HG02678 (cell line): Measurements from ENCODE around the gene F2.
"Not testable (repeated sequence)": the region's sequence is repeated elsewhere in the genome, so short reads cannot be mapped to it uniquely, and the experiment has no call there.

Experiments used
- ATAC-seq: cut with Tn5 transposase; IDR thresholded peaks from one replicate; pipeline ENCODE4 v1.9.1; 2021; ENCODE audit warnings: mild to moderate bottlenecking, moderate library complexity; ENCODE audit not compliant: unreplicated experiment

The F2 gene

DNA sequence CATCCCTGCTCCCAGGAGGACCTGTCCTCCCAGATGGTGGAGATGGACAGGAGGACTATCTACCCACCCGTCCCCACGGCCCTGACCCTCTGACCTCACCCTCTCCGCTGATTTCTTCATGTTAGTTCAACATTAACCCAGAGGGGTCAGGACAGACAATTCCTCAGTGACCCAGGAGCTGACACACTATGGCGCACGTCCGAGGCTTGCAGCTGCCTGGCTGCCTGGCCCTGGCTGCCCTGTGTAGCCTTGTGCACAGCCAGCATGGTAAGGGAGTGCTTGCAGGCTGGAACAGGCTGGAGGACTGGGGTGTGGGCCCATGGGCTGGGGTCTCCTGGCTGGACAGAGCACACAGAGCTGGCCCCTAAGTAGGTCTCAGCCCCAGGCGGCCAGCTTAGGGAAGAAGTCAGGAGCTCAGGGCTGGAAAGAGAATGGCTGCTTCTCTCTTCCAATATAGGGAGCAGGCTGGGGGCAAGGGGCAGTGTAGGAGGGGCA lies at the start of gene F2:
Gene F2 (plus strand): TSS at position 166 of the 495 bp plus-strand sequence. CDS start 23 bp downstream, at position 189.
- ATAC-seq: no peak

DNA sequence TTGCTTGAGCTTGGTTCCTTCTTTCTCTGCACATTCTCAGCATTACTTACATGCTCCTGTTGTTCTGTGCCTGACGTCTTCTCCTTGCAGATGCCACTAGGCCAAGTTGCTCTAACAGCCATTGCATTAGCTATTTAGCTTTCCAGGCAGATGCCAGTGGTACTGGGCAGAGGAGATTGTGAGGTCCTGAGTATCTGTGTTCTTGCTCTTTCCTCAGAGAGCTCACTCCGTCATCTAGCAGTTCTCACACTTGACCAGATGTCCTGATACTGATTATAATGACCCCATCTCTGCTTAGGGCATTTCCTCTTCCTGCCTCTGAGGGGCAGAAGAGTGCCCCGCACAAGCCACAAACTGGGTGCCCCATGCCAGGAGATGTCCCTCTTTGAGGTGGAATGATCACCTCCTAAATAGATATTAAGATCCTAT lies 49.3 kb upstream of the F2 start:
- no peak for ATAC-seq

DNA sequence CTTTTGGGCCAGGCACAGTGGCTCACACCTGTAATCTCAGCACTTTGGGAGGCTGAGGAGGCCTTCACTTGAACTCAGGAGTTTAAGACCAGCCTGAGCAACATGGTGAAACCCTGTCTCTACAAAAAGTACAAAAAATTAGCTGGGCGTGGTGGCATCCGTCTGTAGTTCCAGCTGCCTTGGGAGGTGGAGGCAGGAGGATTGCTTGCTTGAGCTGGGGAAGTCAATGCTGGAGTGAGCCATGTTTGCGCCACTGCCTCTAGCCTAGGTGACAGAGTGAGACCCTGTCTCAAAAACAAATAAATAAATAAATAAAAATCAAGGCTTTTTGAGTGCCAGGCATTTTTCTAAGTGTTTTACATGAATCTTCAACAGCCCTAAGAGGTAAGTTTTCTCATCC lies 48.5 kb upstream of the F2 start:
- not testable (repeated sequence) for ATAC-seq

DNA sequence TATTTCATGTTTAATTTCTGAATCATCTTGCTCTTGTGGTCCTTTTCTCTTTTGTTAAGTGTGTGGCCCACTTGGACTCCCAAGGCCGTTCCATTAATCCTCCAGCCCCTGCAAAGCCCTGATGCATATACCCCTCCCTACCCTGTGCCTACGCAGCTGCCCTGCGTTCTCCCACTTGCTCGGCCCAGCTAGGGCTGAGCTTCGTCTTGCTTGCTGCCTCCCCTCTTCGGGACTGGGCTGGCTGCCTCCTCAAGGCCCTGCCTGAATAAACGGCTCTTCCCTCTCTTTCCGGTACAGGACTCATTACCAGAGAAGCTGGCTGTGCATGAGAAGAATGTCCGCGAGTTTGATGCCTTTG lies 47.1 kb upstream of the F2 start:
- no peak for ATAC-seq

DNA sequence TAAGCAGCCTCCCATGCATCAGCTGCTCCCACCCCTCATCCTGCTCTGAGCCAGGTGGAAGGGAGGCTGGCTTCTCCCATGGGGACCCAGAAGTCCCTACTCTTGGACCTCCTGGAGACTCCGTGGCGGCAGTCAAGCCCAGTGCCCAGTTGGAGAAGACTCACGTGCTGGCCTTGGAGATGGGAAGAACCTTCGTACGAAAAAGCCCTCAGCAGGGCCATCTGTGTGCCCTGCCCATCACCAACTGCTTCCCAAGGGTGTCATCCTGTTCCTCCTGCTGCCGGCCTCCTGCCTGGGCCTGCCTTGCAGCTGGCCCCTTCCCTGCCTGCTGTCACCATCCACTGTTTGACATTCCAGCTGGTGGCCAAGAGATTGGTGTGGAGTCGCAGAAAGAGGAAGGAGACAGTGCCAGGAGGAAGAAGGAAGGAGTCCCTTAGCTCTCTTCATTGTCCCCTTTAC lies 46.6 kb upstream of the F2 start:
- no peak for ATAC-seq

DNA sequence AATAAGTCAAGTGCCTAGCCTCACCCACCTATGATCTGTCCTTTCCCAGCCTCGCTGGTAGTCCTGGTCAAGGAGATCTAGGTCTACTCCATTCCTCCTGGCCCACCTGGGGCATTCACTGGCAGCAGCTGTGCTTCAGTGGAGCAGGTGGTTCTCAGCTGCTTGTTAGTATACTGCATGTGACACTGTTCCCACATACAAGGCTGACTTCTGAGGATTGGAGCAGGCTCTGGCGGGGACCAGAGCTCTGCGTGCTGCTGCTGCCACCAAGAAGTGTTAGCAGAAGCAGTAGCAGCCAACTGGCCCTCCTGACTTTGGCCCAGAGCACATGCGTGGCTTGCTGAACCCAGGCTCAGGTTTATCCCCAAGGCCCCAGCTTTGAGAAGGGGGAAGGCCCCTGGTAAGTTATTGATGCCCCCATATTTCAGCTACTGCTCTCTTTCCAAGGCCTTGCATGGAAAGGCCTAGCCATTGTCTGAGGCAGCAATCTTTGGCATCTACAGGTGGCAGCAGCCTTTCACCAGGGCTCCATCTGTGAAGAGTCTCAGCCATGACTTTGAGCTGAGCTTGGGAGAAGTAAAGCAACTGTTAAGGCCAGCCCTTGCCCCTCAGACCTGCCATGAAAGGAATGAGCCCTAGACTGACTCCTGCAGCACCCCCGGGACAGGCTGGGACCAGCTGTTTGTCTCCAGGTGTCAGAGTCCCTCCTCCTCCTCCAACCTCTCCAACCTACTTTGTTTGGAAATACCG lies 45.1 kb upstream of the F2 start:
- no peak for ATAC-seq

DNA sequence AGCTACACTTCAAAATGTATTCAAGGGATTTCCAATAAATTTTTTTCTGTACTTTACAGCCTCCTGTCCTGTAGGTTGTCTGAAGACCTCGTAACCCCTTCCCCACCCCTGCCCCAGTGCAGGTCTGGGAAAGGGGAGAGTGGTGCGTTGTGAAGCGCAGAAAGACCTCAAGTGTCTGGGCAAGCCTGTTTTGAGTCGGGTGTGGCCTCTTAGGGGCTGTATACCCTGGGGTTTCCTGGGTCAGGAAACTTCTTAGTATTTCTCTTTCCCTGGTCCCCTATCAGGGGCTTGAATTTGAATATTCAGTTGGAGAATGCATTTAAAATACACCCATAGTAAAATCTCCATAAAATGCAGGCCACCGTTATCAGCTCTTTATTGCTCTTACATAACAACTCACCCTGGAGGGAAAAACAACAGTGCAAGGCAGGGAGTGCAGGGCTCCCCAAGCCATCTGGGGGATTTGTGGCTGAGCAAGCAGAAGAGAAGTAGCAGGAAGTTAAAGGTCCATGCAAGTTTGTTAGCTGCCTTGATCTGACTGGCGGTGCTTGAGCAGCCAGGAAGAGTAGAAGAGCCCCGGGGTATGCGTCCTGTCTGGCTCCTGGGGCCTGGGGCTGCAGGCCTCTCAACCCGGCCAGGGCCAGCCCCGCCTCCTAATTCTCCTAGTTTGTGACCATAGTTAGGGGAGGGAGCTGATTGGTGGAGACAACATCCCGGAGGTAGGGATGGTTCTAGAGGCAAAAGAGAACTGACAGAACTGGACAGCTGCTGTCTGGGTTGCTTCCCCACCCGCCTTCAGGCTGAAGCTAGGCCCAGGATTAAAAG lies 44.3 kb upstream of the F2 start:
- no peak for ATAC-seq

DNA sequence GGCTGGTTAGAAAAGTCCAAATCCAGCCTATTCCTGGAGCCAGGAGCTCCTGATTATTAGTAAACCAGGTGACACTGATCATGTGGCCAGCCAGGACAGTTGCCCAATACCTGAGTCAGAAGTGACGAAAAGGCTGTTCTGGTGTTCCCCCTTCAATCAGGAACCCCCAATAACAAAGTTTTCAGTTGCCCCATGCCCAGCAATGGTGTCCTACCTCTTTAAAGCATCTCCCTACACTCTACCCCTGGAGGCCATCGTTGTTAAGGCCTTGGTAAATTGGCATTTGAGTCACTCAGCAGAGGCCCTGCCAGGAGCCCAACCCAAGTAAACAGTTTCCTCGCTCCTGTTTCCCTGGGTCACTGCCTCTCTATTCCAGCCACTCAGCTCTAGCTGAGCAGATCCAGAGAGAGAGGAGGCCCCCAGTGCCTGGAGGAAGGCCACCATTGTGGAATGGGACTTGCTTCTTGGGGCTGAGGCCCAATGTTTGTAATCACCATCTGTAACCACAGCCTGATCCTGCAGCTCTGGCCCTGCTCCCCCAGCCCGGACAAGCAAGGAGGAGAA lies 43.6 kb upstream of the F2 start:
- no peak for ATAC-seq

DNA sequence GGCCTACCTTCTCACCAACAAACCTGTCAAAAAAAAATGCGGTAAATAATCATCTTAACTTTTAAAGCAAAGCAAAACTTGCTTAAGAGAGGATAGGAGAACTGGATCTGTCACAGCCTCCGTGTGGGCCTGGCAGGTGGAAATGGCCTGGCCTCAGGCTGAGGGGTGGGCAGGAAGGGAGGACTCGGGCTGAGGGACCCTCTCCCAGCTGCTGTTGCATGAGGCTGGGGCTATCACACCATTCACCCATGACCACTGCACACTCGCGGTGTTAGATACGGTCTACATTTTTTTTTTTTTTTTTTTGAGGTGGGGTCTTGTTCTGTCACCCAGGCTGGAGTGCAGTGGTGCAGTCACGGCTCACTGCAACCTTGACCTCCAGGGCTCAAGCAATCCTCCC lies 43.1 kb upstream of the F2 start:
- ATAC-seq: no peak

DNA sequence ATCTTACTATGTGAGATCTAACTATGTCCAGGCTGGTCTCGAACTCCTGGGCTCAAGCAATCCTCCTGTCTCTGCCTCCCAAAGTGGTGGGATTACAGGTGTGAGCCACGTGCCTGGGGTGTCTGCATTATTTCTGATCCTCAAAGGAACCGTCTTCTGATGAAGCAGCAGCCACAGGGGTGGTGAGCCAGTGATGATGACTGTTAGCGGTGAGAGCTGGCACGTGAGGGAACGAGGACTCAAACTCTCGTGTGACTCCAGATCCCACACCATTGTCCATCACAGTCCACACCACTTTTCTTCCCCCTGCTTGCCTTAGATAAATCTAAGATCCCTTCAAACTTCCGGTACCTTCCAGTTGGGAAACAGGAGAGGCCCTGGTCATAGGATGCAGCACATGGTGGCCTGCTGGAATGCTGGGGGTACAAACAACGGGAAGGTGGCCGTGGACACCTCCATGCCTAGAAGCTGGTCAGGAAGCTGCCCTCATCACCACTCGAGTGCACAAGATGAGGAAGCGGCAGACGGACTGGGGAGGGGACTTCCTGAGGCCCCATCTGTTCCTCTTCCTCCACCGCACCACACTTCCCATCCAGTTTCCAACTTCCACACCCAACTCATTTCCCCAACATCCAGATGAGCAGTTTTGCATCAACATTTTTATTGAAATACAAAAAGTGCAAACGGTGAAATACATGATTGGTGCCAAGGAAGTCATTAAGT lies 42.4 kb upstream of the F2 start:
- no peak for ATAC-seq

DNA sequence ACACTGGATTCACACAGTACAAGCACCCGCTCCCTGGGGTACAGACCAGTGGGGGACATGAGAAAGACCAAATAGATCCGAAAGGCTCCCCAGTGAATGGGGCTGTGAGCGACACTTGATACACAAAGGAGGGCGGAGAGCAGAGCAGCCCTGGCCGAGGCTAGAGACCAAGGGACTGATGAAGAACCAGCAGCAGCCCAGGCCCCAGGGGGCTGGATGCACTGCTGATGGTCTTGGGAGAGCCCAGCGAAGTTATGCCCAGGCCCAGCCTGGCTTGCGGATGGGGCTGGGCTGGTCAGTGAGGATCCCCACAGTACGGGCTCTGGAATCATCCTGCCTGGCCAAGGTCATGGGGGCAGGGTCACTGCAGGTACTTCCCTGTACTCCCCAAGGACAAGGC lies 41.8 kb upstream of the F2 start:
- no peak for ATAC-seq

DNA sequence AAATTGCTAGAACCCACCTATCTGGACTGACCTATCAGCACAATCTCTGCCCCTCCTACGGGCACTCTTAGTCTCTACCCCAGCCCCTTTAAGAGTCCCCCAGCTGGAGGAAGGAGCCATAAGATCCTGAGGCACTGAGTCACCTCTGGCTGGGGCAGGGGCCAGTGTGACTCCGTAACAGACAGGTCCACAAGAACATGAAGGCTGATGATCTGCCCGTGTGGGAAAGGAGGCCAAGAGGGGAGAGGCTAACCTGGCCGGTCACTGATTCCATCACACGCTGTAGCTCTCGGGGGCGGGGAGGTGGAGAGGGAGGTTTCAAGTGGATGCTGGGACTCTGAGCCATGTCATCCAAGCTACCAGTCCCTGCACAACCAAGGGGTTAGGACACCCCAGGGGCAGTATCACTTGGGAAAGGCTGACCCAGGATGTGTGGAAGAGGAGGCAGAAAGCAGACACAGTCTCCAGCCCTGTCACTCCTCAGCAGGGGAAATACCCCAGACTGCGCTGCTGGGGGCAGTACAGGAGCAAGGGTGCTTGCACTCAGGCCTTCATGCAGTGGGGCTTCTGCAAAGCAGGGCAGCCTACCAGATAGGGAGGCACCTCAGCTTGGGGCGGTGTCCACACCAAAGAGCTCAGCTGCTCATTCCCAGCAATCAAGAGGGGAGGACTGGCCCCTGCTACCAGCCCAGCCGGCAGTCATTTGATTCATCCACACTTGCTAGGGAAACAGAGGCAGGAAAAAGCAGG lies 40.8 kb upstream of the F2 start:
- ATAC-seq: no peak

DNA sequence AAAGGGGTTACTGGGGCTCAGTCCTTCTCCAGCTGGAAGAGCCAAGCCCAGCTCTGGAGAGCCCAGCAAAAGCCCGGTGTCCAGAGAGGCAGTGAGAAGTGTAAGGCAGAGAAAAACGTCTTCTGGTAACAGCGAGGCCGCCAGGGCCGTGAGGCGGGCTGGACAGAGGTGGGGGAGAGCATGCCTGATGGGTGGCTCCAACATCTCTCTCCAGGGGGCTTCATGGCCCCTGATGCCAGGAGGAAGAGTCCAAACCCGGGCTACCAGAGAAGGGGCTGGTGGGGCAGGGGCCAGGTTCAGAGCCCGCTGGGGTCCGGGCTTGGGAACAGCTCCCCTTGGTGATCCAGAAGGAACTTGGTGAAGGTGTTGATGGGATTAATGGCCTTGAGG lies 40.3 kb upstream of the F2 start:
- ATAC-seq: no peak

DNA sequence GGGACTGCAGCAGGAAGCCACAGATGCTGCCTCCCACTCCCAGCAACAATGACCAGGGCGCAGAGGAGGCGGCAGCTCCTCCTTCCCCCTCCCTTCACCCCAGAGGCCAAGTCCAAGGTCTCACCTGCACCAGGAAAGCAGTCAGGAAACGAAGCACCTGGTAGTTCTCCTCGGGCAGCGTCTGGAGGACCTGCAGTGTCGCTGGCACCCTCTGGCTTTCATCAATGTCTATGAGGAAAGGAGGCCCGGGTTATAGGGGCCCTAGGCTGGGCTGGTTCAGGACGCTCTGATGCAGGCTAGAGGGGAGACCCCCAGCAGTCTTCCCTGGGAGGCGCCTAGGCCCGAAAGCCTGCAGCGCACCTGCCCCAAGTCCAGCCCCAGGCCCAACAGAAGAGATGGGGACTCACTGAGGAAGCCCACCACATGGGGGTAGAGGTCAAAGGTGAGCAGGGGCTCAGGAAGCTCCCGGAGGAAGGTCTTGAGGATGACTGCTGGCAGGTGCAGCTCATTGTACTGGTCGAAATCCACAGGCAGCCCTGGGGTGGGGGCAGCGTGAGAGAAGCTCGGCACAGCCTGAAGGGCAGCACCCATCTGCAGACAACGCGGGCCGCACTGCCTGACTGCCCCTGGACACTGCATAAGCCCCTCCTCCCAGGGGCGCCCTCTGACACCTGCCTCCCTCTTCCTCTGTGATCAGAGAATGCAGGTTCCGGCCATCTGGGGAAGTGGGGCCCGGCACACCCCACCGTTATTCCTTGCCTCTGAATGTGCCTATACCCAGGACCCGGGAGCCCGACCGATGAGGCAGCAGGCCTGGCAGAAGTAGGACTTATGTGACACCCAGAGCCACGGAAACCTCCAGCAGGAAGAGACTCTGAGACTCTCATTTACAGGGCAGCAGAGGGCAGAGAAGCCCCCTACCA lies 39.5 kb upstream of the F2 start:
- ATAC-seq: no peak

DNA sequence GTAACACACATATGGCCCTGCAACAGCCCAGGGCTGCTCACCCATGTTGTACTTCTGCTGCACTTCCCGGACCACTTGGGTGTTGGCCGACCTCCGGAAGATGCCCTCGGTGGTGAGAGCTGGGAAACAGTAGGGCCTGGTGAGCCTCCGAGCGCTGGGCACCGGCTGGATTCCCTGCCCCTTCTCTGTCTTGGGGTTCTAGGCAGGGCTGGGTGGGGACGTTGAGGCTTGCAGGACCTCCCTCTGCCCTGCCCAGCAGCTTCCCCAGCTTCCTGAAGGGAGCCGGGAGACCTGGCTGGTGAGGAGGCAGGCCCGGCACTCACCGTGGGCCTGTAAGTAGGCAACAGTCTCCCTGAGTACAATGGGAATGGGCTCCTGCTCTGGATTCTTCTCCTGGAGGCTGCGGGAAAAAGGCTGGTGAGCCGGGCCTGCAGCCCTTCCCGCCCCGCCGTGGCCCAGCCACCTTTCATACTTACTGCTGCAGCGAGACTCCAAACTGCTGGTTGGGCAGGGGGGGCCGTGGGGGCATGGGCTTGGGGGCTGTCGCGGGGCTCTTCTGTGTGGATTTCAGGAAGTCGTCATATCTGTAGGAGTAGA lies 38.8 kb upstream of the F2 start:
- ATAC-seq: no peak

DNA sequence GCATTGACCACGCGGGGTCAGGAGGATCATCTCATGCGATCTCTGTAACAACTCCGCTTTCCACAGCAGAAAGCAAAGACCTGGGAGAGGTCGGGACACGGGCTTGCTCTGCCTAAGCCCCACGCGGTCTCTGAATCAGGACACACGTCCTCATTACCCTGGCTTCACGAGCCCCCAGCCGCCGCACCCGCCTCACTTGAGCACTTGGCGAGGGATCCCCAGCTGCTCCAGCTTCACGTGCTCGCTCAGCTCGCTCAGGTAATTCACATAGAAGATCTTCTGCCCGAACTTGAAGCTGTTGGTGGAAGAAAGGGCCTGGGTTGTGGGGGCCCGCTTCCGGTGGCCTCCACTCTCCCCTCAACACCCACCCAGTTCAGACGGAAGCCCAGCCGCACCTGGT lies 38.2 kb upstream of the F2 start:
- no peak for ATAC-seq

DNA sequence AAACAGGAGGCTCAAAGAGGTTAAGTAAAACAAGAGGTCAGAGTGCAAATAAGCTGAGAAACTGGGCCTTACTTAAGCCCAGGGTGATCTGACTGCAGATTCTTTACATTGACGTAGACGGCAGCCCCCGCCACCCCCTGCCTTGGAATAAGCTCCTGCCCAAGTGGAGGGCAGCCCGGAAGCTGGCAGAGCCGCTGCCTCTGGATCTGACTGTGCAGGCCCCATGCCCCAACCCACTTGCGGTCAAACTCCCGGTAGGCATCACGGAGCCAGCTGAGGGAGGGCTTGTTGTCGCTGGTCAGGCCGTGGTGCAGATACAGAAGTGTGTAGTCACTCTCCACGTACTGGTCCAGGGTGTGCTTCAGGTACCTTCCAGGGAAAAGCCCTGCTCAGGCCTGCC lies 37.2 kb upstream of the F2 start:
- no peak for ATAC-seq

DNA sequence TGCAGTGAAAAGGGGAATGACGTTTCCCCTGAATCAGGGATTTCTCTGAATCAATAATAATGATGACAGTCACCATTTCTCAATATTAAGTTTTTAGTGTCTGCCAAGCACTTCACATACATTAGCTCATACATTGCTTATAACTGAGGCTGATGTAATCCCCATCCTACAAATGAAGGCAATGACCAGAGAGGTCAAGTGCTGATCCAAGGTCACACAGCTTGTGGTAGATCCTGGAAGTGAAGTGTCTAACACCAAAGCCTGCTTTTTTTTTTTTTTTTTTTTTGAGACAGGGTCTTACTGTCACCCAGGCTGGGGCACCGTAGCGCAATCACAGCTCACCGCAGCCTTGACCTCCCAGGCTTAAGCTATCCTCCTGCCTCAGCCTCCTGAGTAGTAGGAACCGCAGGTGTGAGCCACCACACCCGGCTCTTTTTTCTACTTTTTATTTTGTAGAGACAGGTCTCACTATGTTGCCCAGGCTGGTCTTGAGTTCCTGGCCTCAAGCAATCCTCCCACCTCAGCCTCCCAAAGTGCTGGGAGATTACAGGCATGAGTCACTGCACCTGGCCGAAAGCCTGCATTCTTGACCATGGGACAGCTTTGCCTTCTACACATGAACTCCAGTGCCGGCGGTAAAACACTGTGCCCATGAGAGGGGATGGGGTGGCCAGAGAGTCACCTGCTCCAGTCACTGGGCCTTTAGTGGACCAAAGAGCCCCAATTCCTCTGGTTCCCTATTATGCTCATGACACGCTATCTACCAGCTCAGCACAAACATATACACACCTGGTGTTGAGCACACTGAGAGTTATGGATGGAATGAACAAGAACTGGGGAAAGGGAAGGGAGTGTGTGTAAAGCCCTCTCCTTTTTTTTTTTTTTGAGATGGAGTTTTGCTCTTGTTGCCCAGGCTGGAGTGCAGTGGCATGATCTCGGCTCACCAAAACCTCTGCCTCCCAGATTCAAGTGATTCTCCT lies 36.0 kb upstream of the F2 start:
- no peak for ATAC-seq
